GM21717 (cell line): ENCODE data around the gene NNAT.
"Not testable (repeated sequence)": the region's sequence is repeated elsewhere in the genome, so short reads cannot be mapped to it uniquely, and the experiment has no call there.

ENCODE experiments used
- ATAC-seq: cut with Tn5 transposase; IDR thresholded peaks from one replicate; pipeline ENCODE4 v1.9.1; 2021; ENCODE audit warnings: mild to moderate bottlenecking, moderate library complexity; ENCODE audit not compliant: unreplicated experiment

Gene NNAT

DNA sequence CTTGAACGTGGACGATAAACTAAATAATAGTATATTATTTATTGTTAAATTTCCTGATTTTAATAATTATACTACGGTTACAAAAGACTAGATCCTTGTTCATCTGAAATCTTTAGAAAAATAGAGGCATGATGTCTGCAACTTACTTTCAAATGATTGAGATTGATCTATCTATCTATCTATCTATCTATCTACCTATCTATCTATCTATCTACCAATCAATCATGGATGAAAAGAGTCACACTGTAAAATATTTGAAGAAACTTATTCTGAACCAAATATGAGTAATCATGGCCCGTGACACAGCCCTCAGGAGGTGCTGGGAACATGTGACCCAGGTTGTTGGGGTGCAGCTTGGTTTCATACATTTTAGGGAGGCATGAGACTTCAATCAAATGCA lies 18.4 kb downstream of the NNAT start:
- no peak for ATAC-seq

DNA sequence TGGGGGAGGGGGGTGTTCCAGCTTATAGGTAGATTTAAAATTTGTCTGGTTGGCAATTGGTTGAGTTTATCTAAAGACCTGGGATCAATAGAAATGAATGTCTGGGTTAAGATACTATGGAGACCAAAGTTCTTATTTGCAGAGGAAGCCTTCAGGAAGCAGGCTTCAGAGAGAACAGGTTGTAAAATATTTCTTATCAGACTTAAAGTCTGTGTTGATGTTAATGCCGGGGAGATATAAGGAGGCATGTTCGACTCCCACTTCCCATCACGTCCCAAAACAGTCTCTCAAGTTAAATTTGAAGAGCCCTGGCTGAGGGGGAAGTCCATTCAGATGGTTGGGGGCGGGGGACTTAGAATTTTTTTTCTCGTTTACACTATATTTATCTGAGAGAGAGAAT lies 19.0 kb downstream of the NNAT start:
- no peak for ATAC-seq

DNA sequence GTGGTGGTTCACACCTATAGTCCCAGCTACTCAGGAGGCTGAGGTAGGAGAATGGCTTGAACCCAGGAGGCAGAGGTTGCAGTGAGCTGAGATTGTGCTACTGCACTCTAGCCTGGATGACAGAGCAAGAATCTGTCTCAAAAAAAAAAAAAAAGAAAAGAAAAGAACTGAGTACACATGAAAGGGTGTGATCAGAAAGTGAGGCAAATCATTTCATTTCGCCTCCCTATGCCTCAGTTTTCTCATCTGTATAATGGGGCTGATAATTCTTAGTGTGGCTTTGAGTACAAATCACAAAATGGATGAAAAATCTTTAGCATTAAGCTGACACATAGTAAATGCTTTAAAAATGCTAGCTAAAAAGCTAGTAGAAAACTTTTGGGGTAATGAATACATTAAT lies 19.8 kb downstream of the NNAT start:
- ATAC-seq, result not testable (repeated sequence)

DNA sequence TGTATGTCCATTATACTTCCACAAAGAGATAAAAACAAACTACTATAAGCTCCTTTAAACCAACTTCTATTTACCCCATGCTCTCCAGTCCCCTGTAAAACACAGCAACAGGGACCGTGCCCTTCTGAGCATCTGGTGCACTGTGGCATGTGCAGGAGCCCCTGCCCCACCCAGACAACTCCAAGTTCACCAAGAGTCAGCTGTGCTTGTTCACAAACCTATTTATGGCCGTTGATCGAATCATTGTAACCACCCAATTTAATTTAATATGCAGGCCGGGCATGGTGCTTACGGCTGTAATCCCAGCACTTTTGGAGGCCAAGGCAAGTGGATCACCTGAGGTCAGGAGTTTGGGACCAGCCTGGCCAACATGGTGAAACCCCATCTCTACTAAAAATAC lies 20.3 kb downstream of the NNAT start:
- ATAC-seq, result no peak

DNA sequence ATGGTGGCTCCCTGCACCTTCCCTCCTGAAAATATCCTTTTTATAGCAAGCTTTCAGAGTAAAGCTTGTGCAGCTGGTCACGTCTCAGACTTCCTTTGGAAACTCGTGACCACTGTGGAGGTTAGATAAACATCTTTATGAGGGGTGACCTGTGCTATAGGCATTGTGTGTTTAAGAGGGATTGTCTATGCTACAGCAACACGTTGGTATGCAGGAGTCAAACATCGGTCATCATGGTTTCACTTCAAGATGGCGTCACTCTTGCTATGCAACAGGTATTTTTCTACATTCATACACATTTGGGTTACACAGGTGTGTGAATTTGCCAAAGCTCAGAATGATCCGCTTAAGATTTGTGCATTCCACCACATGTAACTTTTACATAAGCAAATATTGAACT lies 21.2 kb downstream of the NNAT start:
- ATAC-seq, result no peak

DNA sequence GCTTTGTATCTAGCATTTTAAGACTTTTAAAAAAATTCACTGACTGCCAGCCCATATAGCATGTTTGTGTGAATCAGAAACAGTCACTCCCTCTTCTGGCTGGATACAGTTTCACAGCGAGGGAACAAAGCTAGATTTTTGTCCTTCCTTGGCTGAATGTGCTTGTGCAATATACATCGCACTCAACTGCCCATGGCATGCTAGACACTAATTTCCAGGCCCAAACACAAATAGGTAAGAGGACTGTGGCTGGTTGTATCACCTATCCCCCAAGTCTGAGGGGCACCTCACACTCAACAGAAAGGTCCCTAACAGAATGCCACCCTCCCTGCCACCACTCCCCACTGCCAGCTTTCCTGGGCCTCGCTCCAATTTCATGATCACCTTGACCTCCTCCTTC lies 22.8 kb downstream of the NNAT start:
- no peak for ATAC-seq

DNA sequence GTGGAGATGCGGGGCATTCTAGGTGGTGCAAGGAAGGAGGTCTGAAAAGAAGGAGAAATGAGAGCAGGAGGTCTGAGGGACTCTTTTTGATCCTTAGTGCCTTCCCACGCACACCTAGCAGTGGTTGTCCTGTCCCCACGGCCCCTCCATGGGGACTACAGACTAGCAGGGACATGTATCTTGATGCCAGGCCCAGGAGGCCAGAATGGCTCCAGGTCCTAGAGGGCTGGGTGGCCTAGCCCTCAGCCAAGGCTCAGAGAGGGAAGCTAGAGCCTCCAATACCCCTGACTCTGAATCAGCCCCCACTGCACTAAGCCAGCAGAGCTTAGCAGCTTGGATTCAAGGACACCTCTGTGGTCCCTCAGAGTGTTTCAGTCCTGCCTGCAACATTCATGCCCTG lies 23.3 kb downstream of the NNAT start:
- ATAC-seq, result no peak

DNA sequence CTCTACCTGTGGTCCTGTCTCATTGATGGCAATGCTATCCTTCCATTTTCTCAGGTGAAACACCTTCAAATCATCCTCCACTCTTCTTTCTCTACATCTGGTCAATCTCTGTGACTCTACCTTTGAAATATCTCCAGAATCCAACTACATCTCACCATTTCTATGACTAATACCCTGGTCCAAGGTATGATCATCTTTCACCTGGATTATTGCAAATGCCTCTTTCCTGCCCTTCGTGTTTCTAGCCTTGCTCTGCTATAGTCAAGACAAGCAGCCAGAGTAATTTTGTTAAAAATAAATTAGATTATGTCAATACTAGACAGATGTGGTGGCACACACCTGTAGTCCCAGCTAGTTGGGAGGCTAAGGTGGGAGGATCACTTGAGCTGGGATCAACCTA lies 24.5 kb downstream of the NNAT start:
- no peak for ATAC-seq

DNA sequence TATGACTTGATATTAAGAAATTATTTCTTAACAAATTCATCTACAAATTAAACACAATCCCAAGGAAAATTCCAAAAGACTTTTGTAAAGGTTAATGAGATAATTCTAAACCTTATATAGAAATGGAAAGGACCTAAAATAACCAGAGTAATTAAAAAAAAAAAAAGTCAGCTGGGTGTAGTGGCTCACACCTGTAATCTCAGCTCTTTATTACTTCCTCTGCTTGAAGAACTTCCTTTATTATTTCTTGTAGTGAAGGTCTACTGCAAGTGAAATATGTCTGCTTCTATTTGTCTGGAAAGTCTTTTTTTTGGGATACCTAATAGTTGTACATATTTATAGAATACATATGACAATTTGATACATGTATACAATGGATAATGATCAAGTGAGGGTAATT lies 26.9 kb downstream of the NNAT start:
- no peak for ATAC-seq

DNA sequence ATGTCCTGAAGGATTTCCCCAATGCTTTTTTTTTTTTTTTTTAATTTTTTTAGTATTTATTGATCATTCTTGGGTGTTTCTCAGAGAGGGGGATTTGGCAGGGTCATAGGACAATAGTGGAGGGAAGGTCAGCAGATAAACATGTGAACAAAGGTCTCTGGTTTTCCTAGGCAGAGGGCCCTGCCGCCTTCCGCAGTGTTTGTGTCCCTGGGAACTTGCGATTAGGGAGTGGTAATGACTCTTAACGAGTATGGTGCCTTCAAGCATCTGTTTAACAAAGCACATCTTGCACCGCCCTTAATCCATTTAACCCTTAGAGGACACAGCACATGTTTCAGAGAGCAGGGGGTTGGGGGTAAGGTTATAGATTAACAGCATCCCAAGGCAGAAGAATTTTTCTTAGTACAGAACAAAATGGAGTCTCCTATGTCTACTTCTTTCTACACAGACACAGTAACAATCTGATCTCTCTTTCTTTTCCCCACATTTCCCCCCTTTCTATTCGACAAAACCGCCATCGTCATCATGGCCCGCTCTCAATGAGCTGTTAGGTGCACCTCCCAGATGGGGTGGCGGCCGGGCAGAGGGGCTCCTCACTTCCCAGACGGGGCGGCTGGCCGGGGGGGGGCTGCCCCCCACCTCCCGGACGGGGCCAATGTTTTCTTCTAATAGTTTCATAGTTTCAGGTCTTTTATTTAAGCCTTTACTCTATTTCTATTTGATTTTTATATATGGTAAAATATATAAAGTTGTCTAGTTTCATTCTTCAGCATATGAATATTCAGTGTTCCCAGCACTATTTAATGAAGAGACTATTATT lies 29.3 kb downstream of the NNAT start:
- ATAC-seq, result not testable (repeated sequence)

DNA sequence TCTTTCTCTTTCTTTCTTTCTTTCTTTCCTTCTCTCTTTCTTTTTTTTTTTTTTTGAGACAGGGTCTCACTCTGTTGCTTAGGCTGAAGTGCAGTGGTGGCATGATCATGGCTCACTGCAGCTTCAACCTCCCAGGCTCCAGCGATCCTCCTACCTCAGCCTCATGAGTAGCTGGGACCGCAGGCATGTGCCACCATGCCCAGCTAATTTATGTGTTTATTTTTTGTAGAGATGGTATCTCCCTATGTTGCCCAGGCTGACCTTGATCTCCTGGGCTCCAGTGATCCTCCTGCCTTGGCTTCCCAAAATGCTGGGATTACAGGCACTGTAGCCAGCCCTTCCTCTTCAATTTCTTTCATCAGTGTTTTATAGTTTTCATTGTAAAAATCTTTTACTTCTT lies 30.6 kb downstream of the NNAT start:
- ATAC-seq, result not testable (repeated sequence)

DNA sequence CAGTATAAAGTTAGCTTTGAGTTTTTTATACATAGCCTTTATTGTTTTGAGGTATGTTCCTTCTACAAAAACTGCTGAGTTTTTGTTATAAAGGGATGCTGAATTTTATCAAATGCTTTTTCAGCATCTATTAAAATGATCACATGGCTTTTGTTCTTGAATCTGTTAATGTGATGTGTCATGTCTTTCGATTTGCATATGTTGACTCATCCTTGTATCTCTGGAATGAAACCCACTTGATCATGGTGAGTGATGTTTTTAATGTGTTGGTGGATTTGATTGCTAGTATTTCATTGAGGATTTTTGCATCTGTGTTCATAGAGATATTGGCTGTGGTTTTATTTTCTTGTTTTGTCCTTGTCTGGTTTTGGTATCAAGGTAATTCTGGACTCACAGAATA lies 31.4 kb downstream of the NNAT start:
- no peak for ATAC-seq

DNA sequence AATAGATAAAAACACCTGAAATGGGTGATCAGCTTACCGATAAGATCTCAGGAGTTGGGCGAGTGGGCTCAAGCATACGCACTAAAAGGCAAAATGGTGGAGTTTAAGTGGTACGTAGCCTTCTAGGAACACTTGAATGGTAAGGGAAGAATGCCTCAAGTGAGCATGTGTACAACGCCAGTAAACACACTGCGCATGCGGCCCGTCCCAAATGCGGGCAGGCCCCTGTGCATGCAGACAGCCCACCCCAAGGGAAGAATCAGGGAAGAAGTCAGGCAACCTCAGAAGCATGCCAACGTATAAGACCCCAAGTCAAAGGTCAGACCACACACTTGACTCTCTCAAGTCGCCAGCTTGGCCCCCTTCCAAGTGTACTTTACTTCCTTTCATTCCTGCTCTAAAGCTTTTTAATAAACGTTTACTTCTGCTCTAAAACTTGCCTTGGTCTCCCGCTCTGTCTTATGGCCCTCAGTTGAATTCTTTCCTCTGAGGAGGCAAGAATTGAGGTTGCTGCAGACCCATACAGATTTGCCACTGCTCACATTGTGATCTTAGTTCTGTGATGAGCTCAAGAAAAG lies 33.8 kb downstream of the NNAT start:
- ATAC-seq, result not testable (repeated sequence)

DNA sequence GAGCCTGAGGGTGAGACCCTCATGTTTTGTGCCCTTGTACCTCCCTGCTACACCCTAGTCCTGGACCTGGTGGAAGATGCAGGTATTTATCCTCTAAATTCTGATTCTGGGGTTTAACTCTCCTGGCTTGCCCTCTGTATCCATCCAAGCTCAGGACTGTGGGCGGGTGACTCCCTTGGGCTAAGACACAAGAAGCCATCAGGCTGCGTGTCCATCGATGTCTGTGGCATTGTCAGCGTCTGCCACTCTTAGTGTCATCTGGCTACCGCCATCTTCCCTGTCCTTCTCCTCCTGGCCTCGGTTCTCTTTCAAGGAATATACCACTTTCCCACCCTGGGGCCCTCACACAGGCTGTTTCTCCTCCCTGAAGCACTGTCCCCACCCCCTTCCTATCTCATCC lies 35.5 kb downstream of the NNAT start:
- no peak for ATAC-seq

DNA sequence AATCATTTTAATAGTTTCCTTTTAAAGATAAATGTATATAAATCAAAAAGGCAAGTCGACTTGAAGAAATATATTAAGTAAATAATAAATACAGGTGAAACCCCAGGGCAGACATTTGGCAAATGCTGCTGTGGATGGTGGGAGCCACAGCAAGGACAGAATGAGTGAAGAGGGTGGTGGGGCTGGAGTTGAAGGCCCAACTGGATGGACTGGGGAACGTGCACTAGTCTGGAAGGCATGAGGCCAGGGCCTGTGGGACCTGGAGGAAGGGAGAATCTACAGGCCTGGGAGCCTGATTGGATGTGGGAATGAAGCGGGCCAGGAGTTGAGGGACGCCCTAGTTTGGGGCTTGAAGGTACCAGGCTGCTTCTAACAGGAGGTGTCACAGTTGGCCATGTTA lies 37.3 kb downstream of the NNAT start:
- no peak for ATAC-seq

DNA sequence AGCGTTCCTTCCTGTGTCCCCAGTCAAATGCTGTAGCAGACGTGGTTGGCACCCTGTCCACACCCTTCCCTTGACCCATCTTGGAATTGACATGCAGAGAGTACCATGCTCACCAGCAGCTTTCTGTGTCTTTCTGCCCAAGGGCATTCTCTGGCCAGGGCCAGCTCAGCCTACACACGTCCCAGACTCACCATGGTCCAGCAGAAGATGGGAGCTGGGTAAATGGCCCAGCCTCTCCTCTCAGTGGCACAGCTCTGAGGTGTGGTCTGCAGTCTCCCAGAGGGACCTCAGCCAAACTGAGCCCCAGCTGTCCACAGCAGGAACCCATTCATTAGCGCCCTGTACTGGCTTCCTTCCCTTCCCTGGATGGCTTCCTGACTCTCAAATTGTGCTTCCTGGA lies 37.7 kb downstream of the NNAT start:
- ATAC-seq, result no peak

DNA sequence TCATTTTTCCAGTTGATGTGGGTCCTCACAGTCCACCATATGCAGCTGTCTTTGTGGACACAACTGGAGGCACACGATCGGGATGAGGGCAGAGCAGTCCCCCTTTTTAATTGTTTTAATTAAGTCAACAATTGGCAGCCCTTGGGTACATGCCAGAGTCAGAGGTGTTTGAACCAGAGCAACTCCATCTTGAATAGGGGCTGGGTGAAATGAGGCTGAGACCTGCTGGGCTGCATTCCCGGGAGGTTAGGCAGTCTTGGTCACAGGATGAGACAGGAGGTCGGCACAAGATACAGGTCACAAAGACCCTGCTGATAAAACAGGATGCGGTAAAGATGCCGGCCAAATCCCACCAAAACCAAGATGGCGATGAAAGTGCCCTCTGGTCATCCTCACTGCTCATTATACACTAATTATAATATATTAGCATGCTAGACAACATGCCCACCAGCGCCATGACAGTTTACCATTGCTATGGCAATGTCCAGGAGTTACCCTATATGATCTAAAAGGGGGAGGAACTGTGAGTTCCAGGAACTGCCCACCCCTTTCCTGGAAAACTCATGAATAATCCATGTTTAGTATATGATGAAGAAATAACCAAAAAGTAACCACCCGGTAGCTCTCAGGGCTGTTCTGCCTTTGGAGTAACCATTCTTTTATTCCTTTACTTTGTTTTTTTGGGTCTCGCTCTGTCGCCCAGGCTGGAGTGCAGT lies 38.4 kb downstream of the NNAT start:
- no peak for ATAC-seq

DNA sequence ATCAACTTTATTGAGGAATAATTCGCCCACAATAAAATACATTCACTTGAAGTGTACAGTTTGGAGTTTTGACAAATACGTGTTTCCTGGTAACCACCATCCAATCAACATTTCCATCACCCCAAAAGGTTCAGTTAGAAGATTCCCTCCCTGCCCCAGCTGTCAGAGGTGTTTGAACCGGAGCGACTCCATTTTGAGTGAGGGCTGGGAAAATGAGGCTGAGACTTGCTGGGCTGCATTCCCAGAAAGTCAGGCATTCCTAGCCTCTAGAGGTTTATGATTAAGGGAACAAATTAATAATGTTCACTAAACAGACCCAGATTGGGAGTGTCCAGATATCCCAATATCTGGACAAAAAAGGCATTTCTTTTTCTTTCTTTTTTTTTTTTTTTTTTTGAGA lies 39.6 kb downstream of the NNAT start:
- ATAC-seq, result no peak

DNA sequence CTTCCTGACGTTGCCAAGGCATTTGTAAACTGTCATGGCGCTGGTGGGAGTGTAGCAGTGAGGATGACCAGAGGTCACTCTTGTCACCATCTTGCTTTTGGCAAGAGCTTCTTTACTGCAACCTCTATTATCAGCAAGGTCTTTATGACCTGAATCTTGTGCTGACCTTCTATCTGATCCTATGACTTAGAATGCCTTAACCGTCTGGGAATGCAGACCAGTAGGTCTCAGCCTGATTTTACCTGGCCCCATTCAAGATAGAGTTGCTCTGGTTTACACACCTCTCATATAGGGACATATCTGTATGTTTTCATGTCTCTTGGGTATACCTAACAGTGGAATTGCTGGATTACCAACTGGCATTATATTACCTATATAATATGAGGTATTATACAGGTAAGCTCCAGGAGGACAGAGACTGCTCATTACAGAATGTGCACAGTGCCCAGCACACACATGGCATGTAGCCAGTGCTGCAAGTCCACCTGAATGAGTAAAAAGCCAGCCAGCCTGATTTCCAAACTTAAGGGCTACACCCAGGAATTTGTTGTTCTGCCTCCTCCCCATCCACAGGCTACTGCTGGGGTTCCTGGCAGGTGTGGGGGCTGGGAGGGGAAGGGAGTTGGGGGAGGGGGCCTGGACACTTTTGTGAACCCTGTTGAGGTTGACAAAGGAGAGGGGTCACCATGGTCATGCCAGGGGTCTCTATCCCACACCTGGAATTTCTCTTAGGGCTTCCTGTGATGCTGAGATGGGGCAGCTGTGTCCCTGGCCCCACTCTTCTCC lies 41.8 kb downstream of the NNAT start:
- ATAC-seq, result no peak

DNA sequence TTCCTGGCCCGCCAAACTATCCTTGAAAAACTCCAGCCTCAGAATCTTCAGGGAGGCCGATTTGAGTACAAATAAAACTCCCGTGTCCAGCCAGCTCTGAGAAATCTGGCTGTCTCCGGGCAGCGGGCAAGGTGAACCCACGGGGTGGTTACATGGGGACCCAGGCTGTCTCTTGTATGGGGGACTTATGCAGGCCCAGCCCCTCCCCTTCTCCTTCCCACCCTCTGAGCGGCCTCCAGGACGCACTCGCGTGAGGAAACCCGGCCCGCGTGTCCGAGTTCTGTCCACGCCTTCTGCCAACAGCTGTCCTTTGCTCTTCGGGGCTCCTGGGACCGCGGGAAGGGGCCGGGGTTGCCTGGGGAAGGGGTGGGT lies 43.0 kb downstream of the NNAT start:
- no peak for ATAC-seq

DNA sequence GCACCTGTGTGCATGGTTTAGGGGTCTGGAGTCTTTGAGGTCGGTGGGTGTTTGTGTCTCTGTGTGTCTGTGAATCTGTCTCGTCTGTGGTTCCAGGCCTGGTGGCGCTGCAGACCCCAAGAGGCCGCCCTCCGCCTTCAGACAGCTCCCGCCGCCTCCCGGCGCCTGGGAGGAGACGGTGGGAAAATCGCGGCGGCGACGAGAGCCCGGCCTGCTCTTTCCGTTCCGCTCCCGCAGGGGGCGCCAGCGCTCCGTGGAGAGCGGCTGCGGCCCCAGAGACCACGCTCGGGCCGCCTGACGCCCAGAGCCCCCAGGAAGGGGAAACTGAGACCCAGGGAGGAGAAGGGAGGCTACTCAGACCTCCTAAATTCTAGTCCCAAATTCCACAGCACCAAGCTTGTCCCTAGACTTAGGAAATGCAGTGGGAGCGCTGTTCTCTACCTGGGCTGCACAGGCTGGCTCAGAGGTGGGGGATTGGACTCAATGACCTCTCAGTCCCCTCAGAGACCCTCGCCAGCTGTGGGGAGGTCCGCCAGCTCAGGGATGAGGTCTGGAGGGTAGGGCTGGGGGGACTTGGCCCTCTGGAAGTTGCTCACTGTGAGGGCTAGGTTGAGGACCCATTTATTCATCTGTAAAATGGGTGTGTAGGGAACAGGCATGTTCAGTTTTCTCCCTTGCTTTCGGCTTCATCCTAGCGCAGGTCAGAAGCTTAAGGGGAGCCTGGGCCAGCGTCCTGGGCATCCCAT lies 43.5 kb downstream of the NNAT start:
- no peak for ATAC-seq
